Measurements from ENCODE around the gene ENPP6. TPM values are rescaled to one million over a fixed set of nuclear protein-coding genes. Genes with fewer than 3 reads are reported as not detected.

The ENPP6 gene
- total RNA-seq, 1 experiment from 2014 or later, result not detected

DNA sequence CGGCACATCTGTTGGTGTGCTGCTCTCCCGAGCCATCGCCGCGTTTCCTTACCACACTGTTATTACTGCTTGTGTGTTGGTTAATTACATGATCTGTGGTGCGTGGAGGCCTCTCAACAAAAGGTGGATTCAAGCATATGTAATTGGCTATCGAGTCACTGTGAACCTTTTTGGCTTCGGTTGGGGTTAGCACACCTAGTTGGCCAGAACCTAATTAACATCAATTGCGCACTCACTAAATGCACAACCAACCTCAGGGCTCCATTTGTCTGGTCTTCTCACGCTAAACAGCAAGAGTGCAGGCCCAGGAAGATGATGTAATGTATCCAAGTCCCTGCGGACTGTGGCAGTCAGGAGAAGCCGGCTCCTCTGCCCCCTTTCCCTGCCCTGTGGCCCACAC, 17.4 kb downstream of the ENPP6 start:
- Histone ChIP-seq H3K27me3 (replicated peaks; ENCODE audit: insufficient read depth, low read depth, low read length, poor library complexity) (no peaks in the 10 kb centered on the region), H3K27ac (ENCODE audit: low read depth, low read length, poor library complexity, severe bottlenecking) (no peak overlapping the region), H3K36me3 (ENCODE audit: insufficient read depth, low read length, poor library complexity, severe bottlenecking) (no peaks in the 10 kb centered on the region), H3K4me1 (ENCODE audit: insufficient read depth, low read length, poor library complexity, severe bottlenecking) (no peaks in the 10 kb centered on the region), H3K9me3 (ENCODE audit: low read depth, low read length, poor library complexity, severe bottlenecking) (no peaks in the 10 kb centered on the region), H3K4me3 (ENCODE audit: low read depth, low read length, poor library complexity, severe bottlenecking) (no peak overlapping the region)
- CTCF ChIA-PET, result no interaction called here
- no TSS peak for BruUV-seq (replicated peaks)
- POLR2A ChIA-PET (ENCODE audit: low non-redundant PET), result no interaction called here
- TF ChIP-seq EZH2 (IDR thresholded peaks at IDR 0.05; ENCODE audit: borderline replicate concordance, low read depth, low read length, poor library complexity, severe bottlenecking) (no peak), CTCF (conservative IDR thresholded peaks at IDR 0.05; ENCODE audit: low read depth, low read length) (no peak)
- DNase-seq (ENCODE audit: low spot score), result no peak
- intact Hi-C loops (cut with micrococcal nuclease; ENCODE audit: unreplicated experiment), result no loop called here

GRCh38 chr4:184199780-184200179, 17.9 kb downstream of the ENPP6 start:
- H3K9me3 ChIP-seq (ENCODE audit: low read depth, low read length, poor library complexity, severe bottlenecking), result no peaks in the 10 kb centered on the region
- H3K27me3 ChIP-seq (replicated peaks; ENCODE audit: insufficient read depth, low read depth, low read length, poor library complexity), result no peaks in the 10 kb centered on the region
- H3K4me3 ChIP-seq (ENCODE audit: low read depth, low read length, poor library complexity, severe bottlenecking), result no peak overlapping the region
- no TSS peak for BruUV-seq (replicated peaks)
- DNase-seq (ENCODE audit: low spot score), result no peak
- TF ChIP-seq CTCF (conservative IDR thresholded peaks at IDR 0.05; ENCODE audit: low read depth, low read length), result no peak
- TF ChIP-seq EZH2 (IDR thresholded peaks at IDR 0.05; ENCODE audit: borderline replicate concordance, low read depth, low read length, poor library complexity, severe bottlenecking), result no peak
- ChIA-PET POLR2A (ENCODE audit: low non-redundant PET) (no interaction called here), CTCF (no interaction called here)
- H3K27ac ChIP-seq (ENCODE audit: low read depth, low read length, poor library complexity, severe bottlenecking), result no peak overlapping the region
- no peaks in the 10 kb centered on the region for H3K4me1 ChIP-seq (ENCODE audit: insufficient read depth, low read length, poor library complexity, severe bottlenecking)
- intact Hi-C loops (cut with micrococcal nuclease; ENCODE audit: unreplicated experiment), result no loop called here
- no peaks in the 10 kb centered on the region for H3K36me3 ChIP-seq (ENCODE audit: insufficient read depth, low read length, poor library complexity, severe bottlenecking)

- intact Hi-C loops (cut with micrococcal nuclease; ENCODE audit: unreplicated experiment), result no loop called here
- no peak for DNase-seq (ENCODE audit: low spot score)
- Histone ChIP-seq H3K27ac (ENCODE audit: low read depth, low read length, poor library complexity, severe bottlenecking) (no peak overlapping the region), H3K4me3 (ENCODE audit: low read depth, low read length, poor library complexity, severe bottlenecking) (no peak overlapping the region), H3K27me3 (replicated peaks; ENCODE audit: insufficient read depth, low read depth, low read length, poor library complexity) (no peaks in the 10 kb centered on the region), H3K4me1 (ENCODE audit: insufficient read depth, low read length, poor library complexity, severe bottlenecking) (no peaks in the 10 kb centered on the region), H3K9me3 (ENCODE audit: low read depth, low read length, poor library complexity, severe bottlenecking) (no peaks in the 10 kb centered on the region), H3K36me3 (ENCODE audit: insufficient read depth, low read length, poor library complexity, severe bottlenecking) (no peaks in the 10 kb centered on the region)
- TF ChIP-seq CTCF (conservative IDR thresholded peaks at IDR 0.05; ENCODE audit: low read depth, low read length) (no peak), EZH2 (IDR thresholded peaks at IDR 0.05; ENCODE audit: borderline replicate concordance, low read depth, low read length, poor library complexity, severe bottlenecking) (no peak)
- CTCF ChIA-PET, result no interaction called here
- POLR2A ChIA-PET (ENCODE audit: low non-redundant PET), result no interaction called here
- BruUV-seq (replicated peaks), result no TSS peak
Observed at GRCh38 chr4:184198190-184198589, 19.5 kb downstream of the ENPP6 start.
